ENCODE results near the gene GLTP.

The GLTP gene

DNA sequence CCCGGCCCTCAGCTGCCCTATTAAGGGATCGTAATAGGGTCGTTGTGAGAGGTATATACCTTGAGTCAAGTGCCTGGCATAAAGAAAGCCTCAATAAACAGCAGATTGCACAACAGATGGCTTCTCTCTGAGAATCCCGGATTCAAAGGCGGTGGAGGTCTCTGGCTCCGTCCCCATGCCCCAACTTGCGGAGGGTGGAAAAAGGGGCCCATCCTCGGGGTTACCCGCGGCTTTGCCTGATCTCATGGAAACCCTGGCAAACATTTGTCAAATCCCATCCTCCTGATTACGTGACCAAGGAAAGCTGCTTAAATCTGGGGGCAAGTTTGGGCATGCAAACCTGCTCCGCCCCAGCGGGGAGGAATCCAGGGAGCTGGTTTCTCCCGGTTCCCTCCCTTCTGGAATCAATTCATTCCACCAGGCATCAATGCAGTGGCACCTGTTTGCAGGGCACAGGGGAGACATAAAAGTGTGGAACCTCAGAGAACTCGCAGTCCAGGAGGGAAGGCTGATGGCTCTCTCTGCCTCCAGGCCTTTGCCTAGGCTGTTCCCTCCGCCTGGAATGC is 59.4 kb downstream of the GLTP start:
- no peak for DNase-seq (ENCODE audit: low spot score)

DNA sequence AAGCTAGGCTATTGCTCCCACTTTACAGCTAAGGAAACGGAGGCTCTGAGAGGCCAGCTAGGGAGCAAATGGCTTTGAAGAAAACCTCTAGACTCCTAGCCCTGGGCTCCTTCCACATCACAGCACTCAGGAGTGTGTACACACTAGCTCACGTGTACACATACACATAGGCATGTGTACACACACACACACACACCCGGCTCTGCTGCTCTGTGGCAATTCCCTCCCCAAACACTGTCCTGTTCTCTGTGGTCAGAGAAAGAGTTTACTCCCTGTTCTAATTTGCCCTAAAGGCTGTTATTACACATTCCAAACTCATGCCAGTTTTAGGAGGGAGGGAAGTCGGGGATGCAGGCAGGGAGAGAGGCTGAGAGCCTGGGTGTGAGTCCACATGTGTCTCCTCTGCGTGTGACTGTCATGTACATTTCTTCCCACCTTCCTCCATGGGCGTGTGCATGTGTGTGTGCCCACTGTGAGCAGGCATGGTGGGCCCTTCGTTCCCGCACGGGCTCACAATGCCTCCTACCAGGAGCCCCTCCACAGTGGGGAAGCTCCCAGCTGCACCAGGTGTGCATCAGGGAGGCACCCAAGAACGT is 61.3 kb downstream of the GLTP start:
- DNase-seq (ENCODE audit: low spot score), result peak; percentile 76

DNA sequence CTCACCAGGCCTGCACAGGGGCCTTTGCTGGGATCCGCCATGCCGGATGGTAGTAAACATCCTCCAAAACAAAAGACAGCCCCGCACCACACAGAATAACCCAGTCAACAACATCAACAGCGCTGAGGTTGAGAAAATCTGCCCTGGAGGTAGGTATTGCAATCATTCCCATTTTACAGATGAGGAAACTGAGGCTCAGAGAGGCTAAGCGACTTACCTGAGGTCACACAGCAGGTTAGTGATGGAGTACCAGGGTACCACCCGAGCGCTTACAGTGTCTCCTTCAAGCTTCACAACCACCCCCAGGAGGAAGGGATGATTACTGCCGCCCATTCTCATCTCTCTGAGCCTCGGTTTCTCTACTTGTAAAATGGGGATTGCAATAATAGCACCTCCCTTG is 62.1 kb downstream of the GLTP start:
- DNase-seq (ENCODE audit: low spot score), result no peak

DNA sequence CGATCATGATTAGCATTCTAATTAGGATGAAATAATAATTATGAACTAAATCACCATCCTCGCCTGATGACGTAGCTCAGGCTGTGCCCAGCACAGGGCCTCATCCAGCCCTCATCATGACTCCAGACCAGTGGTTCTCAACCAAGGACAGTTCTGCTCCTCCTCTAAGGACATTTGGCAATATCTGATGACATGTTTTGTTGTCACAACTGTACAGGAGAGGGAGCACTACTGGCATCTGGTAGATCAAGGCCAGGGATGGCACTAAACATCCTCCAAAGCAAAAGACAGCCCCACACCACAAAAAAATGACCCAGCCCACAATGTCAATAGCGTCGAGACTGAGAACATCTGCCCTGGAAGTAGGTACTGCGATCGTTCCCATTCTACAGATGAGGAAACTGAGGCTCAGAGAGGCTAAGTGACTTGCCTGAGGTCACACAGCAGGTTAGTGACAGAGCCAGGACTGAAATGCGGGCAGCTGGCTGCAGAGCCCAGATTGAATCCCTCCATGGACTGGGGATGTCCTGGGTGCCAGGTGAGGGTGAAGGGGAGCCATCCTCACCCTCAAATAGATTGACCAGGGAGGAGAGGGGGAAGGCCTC is 62.6 kb downstream of the GLTP start:
- no peak for DNase-seq (ENCODE audit: low spot score)

DNA sequence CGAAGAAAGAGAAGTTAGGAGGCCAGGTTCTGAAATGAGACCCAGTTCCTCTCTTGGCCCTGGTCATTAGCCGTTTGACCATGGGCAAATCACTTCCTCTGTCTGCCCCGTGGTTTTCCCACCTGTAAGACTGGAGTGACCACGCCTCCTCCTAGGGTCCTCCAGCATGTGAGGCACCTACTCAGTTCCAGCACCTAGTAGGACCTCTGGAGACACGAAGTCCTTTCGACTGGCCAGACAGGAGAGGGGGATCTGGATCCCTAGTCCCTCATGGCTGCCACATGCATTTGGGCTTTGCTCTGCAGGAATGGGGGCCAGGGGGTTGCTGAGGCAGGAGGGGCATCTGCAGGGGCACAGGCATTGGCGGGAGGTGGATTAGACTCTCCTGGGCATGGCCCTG is 63.5 kb downstream of the GLTP start:
- DNase-seq (ENCODE audit: low spot score), result no peak

DNA sequence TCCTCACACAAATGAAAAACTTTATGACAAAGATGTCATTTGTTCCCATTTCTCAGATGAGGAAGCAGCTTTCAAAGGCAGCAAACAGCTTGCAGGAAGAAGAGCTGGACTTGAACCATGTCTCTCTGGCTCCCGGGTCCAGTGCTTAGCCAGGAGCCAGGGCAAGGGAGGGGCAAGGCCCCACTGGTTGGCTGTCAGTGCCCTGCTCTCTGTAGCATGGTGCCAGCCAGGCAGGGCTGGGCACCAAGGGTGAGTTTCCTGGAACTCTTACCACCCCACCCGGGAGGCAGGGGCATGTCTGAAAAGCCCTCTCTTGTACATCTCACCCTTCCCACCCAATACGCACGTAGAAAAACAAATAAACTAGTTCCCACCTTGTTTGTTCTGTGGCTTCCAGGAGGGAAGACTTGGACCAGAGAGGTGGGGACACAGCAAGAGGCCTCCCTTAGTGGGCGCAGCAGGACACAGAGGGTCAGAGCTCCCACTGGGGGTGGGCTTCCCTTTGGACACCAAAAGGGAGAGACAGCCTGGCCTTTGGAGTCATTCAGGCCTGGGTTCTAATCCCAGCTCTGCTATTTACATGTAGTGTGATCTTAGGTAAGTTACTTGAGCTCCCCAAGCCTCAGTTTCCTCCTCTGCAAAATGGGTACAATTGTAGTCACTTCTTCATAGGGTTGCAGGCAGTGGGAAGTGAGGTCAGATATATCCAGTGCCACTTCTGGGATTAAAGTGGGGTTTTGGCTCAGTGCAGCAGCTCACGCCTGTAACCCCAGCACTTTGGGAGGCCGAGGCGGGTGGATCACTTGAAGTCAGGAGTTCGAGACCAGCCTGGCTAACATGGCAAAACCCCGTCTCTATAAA is 64.4 kb downstream of the GLTP start:
- DNase-seq (ENCODE audit: low spot score), result no peak

DNA sequence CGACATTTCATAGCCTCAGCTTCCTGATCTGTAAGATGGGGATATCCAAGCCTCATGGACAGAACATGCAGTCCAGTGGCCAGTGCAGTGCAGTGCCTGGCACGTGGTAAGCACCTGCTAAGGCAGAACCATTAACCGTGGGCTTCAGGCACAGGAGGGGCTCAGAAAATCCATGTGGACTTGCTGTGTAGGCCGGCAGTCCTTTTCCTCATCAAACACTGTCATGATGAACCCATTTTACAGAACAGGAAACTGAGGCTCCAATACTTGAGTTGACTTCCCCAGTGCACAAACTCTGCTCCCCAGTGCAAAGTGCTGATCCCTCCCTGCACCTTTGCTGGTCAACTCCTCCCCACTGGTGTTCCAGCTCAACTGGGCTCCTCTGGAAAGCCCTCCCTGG is 65.1 kb downstream of the GLTP start:
- no peak for DNase-seq (ENCODE audit: low spot score)

DNA sequence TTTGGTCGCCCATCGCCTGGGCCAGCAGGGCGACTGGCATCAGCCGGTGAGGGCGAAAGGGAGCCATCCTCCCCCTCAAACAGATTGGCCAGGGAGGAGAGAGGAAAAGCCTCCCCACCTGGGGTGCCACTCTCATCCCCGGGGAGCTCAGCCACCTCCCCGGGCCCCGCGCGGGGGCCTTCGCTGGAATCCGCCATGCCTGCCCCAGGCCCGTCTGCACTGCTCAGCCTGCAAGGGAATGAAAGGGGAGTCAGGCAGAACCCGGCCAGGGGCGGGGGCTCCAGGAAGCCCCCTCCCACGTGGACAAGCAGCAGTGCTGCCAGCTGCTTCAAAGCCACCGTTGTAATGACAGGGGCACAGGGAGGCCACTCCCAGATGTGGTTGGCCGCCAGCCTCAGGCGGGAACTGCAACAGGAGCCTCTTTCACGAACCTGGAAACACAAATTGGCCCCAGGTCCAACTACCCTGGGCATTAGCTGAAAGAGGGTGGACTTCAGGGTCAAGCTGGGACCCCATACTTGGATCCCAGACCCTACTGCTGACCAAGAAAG is 65.7 kb downstream of the GLTP start:
- no peak for DNase-seq (ENCODE audit: low spot score)

DNA sequence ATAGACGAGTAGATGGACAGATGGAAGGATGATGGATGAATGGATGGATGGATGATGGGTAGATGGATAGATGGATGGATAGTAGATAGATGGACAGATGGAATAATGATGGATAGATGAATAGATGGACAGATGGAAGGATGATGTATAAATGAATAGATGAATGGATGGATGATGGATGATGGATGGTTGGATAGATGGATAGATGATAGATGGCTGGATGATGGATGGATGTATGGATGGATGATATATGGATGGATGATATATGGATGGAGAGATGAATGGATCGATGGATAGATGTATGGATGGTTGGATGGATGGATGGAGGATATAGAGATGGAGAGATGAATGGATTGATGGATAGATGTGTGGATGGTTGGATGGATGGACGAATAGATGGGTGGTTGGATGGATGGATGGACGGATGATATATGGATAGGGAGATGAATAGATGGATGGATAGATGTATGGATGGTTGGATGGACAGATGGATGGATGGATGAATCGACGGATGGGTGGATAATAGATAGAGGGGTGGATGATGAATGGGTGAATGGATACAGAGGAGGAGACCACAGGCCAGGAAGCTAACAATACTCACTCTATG is 66.4 kb downstream of the GLTP start:
- DNase-seq (ENCODE audit: low spot score), result no peak

DNA sequence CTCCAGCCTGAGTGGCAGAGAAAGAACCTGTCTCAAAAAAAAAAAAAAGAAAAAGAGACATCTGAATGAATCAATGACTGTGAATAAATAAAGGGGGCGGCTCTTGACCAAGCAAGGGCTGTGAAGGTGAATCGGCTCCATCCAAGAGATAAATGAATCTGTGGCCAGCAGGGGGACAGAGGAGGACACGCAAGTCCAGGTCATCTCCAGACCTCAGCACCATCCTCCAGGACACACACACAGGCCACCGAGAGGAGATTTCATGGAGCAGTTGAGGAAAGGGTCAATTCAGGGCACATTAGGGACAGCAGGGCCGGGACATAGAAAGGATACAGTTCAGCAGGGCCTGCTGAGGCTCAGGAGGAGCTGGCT is 68.7 kb downstream of the GLTP start:
- no peak for DNase-seq (ENCODE audit: low spot score)

DNA sequence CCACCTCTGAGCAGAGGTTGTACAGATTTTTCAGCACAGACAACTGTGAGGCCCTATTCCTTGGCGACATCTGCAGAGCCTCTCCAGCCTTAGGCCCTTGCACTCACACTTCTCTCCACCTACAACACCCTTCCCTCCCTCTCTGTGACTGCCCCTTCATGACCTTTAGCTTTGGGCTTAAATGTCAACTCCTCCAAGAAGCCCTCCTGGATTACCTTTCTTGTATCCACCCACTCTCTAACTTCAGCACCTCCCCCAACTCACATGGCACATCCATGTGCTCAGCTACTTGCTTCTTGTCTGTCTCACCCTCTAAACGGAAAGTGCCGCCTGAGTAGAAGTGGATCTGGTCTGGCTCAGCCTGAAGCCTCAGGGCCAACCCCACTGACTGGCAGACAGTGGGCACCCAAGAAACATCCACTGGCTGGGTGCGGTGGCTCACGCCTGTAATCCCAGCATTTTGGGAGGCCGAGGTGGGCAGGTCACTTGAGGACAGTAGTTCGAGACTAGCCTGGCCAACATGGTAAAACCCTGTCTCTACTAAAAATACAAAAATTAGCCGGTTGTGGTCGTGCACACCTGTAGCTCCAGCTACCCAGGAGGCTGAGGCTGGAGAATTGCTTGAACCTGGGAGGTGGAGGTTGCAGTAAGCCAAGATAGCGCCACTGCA is 69.3 kb downstream of the GLTP start:
- DNase-seq (ENCODE audit: low spot score), result no peak

DNA sequence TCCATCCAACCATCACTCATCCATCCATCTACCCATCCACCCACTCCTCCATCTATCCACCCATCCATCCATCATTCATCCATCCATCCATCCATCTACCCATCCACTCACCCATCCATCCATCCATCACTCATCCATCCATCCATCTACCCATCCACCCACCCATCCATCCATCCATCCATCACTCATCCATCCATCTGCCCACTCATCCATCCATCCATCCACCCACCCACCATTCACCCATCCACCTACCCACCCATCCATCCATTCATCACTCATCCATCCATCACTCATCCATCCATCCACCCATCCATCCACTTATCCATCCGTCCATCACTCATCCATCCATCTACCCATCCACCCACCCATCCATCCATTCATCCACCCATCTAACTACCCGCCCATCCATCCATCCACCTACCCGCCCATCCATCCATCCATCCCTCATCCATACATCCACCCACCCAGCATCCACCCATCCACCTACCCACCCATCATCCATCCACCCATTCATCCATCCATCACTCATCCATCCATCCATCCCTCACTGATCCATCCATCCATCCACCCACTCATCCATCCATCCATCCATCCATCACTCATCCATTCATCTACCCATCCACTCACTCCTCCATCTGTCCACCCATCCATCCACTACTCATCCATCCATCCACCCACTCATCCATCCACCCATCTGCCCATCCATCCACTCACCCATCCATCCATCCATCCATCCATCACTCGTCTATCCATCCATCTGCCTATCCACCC is 71.3 kb downstream of the GLTP start:
- no peak for DNase-seq (ENCODE audit: low spot score)

DNA sequence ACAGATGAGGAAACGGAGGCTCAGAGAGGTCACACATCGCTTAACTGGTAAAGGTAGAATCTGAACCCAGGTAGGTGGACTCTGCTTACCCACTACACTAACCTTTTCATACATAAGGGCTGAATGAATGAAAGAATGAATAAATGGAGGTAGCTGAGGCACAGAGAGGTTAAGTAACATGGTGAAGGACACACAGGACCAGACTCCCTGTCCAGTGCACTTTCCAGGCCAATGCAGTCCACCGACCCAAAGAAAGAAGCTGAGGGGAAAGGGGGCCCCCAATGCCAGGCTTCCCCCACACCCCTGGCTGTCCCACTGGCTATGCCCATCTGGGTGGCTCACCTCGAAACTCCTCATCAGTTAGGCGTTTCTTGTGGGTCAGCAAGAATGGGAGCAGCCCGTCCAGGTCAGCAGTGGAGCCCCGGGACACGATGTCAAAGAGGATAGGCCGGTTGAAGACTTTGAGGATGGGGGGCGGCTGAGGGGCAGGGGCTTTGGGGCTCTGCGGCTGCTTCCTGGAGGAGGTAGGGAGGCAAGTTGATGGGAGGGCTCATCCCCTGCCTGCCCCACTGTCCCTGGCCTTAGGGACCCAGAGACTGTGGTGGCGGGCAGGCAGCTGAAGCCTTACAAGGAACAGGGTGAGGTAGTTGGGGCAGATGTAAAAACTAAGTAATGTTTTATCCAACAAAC is 72.2 kb downstream of the GLTP start:
- DNase-seq (ENCODE audit: low spot score), result no peak

DNA sequence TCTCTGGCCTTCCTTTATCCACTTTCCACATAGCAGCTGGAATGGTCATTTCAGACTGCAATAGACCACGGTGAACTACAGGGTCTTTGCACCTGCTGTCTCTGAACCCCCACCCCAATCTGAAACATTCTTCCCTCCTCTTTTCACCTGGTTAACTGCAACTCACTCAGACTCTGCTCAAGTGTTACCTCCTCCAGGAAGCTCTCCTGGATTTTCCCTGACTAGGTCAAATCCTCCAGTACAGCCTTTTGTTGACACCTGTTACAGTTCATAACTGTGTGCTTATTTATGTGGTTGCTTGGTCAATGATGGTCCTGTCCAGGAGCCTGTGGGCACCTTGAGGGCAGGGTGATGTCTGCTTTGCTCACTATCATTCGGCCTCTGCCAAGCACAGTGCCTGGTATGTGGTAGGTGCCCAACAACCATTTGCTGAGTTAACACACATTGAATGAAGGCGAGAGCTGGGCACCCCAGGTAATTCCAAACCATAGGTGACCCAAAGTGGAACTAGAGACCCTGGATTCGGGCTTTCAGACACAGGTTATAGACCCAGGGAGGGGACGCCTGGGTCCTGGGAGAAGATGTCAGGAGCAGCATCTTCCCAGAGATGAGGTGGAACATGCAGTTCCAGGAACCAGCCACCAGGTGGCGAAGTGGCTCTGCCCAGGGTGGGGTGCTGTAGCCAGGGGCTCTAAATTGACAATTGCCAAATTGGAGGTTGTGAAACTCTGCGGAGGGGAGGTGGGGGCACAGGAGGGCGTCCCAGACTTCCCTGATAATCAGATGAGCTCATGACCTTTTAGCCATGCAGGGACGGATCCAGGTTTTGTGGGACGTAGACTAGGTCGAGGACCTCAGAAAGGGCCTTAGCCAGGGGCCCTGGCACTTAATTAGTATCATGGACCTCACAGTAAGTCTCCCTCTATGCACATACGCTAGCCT is 75.2 kb downstream of the GLTP start:
- DNase-seq (ENCODE audit: low spot score), result peak; percentile 88

DNA sequence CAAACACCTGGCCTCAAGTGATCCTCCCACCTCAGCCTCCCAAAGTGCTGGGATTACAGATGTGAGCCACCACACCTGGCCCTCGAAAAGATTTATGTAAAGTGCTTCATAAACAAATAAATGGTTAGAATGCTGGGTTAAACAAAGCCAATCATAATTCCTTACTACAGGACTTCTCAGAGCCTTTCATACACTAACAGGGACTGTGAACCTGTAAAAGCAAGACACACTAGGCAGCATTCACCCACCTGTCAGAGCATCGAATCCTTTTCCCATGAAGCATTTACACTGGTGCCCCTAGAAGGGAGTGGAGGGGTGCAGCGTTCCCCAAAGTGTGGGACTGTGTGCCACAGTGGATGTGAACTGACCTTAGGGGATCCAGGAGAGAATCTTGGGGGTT is 76.7 kb downstream of the GLTP start:
- DNase-seq (ENCODE audit: low spot score), result no peak

DNA sequence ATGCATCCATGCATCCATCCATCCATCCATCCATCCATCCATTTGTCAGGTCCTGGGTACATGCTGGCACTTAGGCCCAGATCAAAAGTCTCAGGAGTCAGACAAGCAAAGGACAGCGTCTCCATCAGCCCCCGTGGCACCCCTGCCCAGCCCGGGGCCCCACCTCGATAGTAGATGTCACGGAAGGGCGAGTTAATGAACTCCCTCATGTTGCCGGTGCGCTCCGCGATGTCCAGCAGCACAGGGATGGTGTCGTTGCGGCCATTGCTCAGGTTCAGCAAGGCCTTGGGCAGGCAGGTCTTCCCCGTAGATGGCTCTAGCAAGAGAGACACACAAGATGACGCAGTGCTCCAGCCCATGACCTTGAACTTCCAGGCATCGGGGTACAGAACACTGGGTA is 77.5 kb downstream of the GLTP start:
- no peak for DNase-seq (ENCODE audit: low spot score)
